ENCODE measurements around the gene CNGB1.

- TF ChIP-seq CTCF (IDR thresholded peaks at IDR 0.05; ENCODE audit: low read depth, low read length, missing input control) (no peak), MAX (IDR thresholded peaks at IDR 0.05) (no peak), YY1 (IDR thresholded peaks at IDR 0.05) (no peak), REST (IDR thresholded peaks at IDR 0.05) (no peak), GABPA (IDR thresholded peaks at IDR 0.05 in 1 of 2, conservative IDR thresholded peaks at IDR 0.05 in 1 of 2) (no peak), TAF1 (conservative IDR thresholded peaks at IDR 0.05) (no peak), RAD21 (IDR thresholded peaks at IDR 0.05) (no peak), SP1 (IDR thresholded peaks at IDR 0.05) (no peak)
Measured at GRCh38 chr16:57961538-57961937, 9.4 kb downstream of the CNGB1 start.

All from liver (tissue), 3 donors.